Measurements from ENCODE around the gene KHDC4. TPM values are rescaled to one million over a fixed set of nuclear protein-coding genes. Genes with fewer than 3 reads are reported as not detected.
A peak's percentile ranks its signal among the peaks of the same experiment; 100 is the strongest.

KHDC4 gene
- total RNA-seq, 1 experiment from 2014 or later, result 68.8 TPM

DNA sequence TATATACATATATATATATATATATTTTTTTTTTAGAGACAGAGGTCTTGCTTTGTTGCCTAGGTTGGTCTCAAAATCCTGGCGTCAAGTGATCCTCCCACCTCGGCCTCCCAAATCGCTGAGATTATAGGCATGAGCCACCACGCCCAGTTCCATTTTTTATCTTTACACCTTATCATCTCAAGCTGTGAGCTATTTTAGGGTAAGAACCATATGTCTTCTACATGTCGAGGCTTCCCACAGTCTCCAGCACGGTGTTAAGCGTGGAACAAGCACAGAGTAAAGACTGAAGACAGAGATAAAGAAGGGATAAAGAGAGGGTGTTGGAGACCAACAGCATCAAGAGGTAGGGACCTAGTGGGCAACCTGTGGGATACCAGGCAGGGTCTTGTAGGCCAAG is 30.0 kb upstream of the KHDC4 start:
- peaks cover 34% of the 10 kb centered on the region for H4K20me1 ChIP-seq (ENCODE audit: insufficient read depth)
- H3K4me1 ChIP-seq (replicated peaks; ENCODE audit: insufficient read depth), result peaks cover 38% of the 10 kb centered on the region
- intact Hi-C loops (cut with micrococcal nuclease; ENCODE audit: unreplicated experiment), result no loop called here
- no peak overlapping the region for H3K27ac ChIP-seq
- no peaks in the 10 kb centered on the region for H3K9me2 ChIP-seq (ENCODE audit: insufficient read depth)
- CTCF ChIA-PET, result no interaction called here
- peaks cover 84% of the 10 kb centered on the region for H3F3A ChIP-seq (ENCODE audit: insufficient read depth, low read depth)
- TF ChIP-seq EZH2 (IDR thresholded peaks at IDR 0.05; ENCODE audit: low read depth), result no peak
- TF ChIP-seq, protein P1, sequence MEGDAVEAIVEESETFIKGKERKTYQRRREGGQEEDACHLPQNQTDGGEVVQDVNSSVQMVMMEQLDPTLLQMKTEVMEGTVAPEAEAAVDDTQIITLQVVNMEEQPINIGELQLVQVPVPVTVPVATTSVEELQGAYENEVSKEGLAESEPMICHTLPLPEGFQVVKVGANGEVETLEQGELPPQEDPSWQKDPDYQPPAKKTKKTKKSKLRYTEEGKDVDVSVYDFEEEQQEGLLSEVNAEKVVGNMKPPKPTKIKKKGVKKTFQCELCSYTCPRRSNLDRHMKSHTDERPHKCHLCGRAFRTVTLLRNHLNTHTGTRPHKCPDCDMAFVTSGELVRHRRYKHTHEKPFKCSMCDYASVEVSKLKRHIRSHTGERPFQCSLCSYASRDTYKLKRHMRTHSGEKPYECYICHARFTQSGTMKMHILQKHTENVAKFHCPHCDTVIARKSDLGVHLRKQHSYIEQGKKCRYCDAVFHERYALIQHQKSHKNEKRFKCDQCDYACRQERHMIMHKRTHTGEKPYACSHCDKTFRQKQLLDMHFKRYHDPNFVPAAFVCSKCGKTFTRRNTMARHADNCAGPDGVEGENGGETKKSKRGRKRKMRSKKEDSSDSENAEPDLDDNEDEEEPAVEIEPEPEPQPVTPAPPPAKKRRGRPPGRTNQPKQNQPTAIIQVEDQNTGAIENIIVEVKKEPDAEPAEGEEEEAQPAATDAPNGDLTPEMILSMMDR (conservative IDR thresholded peaks at IDR 0.05), result no peak
- H3K9me3 ChIP-seq (ENCODE audit: insufficient read depth, low read depth), result no peaks in the 10 kb centered on the region
- DNase-seq, result no peak
- no peak overlapping the region for H3K4me2 ChIP-seq
- H3K27me3 ChIP-seq (ENCODE audit: insufficient read depth, low read depth), result no peaks in the 10 kb centered on the region
- POLR2A ChIA-PET (ENCODE audit: unreplicated experiment), result no interaction called here
- peaks cover 62% of the 10 kb centered on the region for H3K36me3 ChIP-seq (ENCODE audit: low read depth)
- no TSS peak for BruUV-seq (replicated peaks)
- peaks cover 49% of the 10 kb centered on the region for H3K79me2 ChIP-seq (ENCODE audit: low read depth)
- H2AFZ ChIP-seq, result no peak overlapping the region
- no peak overlapping the region for H3K4me3 ChIP-seq

DNA sequence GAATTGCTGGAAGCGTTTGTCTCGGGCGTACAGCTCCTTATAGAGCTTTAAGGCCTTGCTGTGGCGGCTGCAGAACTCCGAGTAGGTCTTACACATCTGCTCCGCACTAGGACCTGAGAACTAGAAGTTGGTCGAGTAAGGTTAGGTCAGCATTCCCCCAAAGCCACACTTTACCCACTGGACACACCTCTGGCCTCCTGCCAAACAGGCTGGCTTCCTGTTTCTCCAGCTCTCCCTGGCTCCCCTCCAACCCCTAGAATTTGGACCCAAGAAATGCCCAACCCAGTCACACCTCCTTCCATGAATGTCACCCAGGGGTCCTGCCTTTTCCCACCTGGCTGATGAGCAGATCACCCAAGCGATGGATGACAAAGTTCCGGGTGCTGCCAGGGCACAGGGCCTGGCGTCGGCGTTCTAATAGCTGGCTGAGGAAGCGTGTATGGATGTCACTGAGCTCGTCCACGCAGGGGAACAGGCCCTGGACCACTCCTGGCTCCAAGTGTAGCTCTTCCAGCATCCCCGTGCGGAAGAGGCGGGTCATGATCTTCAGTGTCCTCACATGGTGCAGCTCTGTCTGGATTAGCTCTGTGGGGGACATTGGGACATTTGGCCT is 28.5 kb upstream of the KHDC4 start:
- H3K9me2 ChIP-seq (ENCODE audit: insufficient read depth), result no peaks in the 10 kb centered on the region
- peak overlapping the region; percentile 81 for H3K27ac ChIP-seq
- TF ChIP-seq EZH2 (IDR thresholded peaks at IDR 0.05; ENCODE audit: low read depth), result no peak
- TF ChIP-seq, protein P1 (conservative IDR thresholded peaks at IDR 0.05), result no peak
- no peaks in the 10 kb centered on the region for H3K27me3 ChIP-seq (ENCODE audit: insufficient read depth, low read depth)
- intact Hi-C loops (cut with micrococcal nuclease; ENCODE audit: unreplicated experiment), result loop anchor here (1.0 kb wide), 5 partner anchors 14 to 99 kb away; partner anchors contain the start of gene RAB25
- no TSS peak for BruUV-seq (replicated peaks)
- ChIA-PET POLR2A (ENCODE audit: unreplicated experiment) (interaction anchor here (0.7 to 1.8 kb wide), 4 partner anchors 12 to 31 kb away, joined by 4 to 25 read pairs (median 12); no protein-coding TSS in a partner anchor), CTCF (interaction anchor here (0.8 to 1.5 kb wide), 4 partner anchors 12 to 27 kb away, joined by 3 to 5 read pairs (median 4); no protein-coding TSS in a partner anchor)
- H3K36me3 ChIP-seq (ENCODE audit: low read depth), result peaks cover 59% of the 10 kb centered on the region
- no peaks in the 10 kb centered on the region for H3K9me3 ChIP-seq (ENCODE audit: insufficient read depth, low read depth)
- peaks cover 19% of the 10 kb centered on the region for H4K20me1 ChIP-seq (ENCODE audit: insufficient read depth)
- H3K79me2 ChIP-seq (ENCODE audit: low read depth), result peaks cover 44% of the 10 kb centered on the region
- peaks cover 83% of the 10 kb centered on the region for H3F3A ChIP-seq (ENCODE audit: insufficient read depth, low read depth)
- H3K4me3 ChIP-seq, result no peak overlapping the region
- peak; percentile 52 to 74 for DNase-seq
- H2AFZ ChIP-seq, result no peak overlapping the region
- H3K4me1 ChIP-seq (replicated peaks; ENCODE audit: insufficient read depth), result peaks cover 38% of the 10 kb centered on the region
- peak overlapping the region; percentile 49 for H3K4me2 ChIP-seq

DNA sequence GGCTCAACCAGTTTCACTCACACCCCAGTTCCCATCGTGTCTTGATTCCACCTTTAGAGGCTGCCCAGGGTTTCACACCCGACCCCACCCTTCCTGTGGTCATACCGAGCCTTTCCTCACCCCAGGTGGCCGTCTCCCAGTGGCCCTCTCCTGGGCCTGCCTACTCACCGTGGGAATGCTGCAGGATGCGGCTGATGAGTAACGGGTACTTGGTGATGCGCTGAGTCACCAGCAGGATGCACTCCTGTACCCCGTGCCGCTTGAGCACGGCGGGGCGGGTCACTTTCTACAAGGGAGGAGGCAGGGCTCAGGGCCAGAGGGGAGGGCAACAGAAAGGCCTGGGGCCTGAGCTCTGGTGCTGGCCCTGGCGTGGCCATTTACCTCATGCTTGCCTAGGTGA is 27.7 kb upstream of the KHDC4 start:
- H3K4me1 ChIP-seq (replicated peaks; ENCODE audit: insufficient read depth), result peaks cover 38% of the 10 kb centered on the region
- H3K36me3 ChIP-seq (ENCODE audit: low read depth), result peaks cover 63% of the 10 kb centered on the region
- TF ChIP-seq, protein P1 (conservative IDR thresholded peaks at IDR 0.05), result no peak; the same call in 1 of the 2 replicates
- no peak for TF ChIP-seq EZH2 (IDR thresholded peaks at IDR 0.05; ENCODE audit: low read depth)
- no peaks in the 10 kb centered on the region for H3K27me3 ChIP-seq (ENCODE audit: insufficient read depth, low read depth)
- CTCF ChIA-PET, result interaction anchor here (0.8 to 1.5 kb wide), 4 partner anchors 13 to 28 kb away, joined by 3 to 5 read pairs (median 4); no protein-coding TSS in a partner anchor
- no TSS peak for BruUV-seq (replicated peaks)
- no peaks in the 10 kb centered on the region for H3K9me3 ChIP-seq (ENCODE audit: insufficient read depth, low read depth)
- H3K4me2 ChIP-seq, result peak overlapping the region; percentile 80
- no peak overlapping the region for H2AFZ ChIP-seq
- peaks cover 83% of the 10 kb centered on the region for H3F3A ChIP-seq (ENCODE audit: insufficient read depth, low read depth)
- DNase-seq, result peak; percentile 98 to 99
- H3K9me2 ChIP-seq (ENCODE audit: insufficient read depth), result no peaks in the 10 kb centered on the region
- H3K79me2 ChIP-seq (ENCODE audit: low read depth), result peaks cover 43% of the 10 kb centered on the region
- H4K20me1 ChIP-seq (ENCODE audit: insufficient read depth), result peaks cover 12% of the 10 kb centered on the region
- no peak overlapping the region for H3K4me3 ChIP-seq
- POLR2A ChIA-PET (ENCODE audit: unreplicated experiment), result interaction anchor here (0.6 to 1.8 kb wide), 7 partner anchors 13 to 93 kb away, joined by 3 to 25 read pairs (median 5); partner anchors contain the start of gene ARHGEF2
- H3K27ac ChIP-seq, result peak overlapping the region; percentile 99
- intact Hi-C loops (cut with micrococcal nuclease; ENCODE audit: unreplicated experiment), result loop anchor here (1.0 kb wide), 6 partner anchors 14 to 164 kb away; partner anchors contain the start of gene RAB25

Data from PC-9 (cell line).